GM19324 (cell line): ENCODE measurements around the gene SHISA9.

Experiments
- ATAC-seq: cut with Tn5 transposase; IDR thresholded peaks from one replicate; pipeline ENCODE4 v1.9.1; 2021; ENCODE audit warnings: mild to moderate bottlenecking, moderate library complexity; ENCODE audit not compliant: unreplicated experiment, low FRiP score

Gene SHISA9

DNA sequence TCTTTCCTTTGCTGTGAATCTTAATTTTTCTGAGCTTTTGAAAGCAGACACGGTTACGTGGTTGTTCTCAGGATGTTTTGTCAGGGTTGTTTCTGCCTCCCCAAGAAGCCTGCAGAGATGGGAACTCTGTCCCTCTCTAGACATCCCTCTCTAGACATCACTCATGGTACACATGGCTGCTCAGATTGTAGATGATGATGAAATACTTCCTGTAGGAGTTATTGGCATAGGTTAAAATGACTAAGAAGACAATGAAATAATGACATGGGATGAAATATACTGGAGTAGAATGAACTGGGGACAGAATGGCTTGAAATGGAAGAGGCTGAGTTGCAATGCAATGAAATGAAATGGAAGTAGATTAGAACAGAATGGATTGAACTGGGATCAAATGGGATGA, 253.4 kb downstream of the SHISA9 start:
- ATAC-seq = no peak

DNA sequence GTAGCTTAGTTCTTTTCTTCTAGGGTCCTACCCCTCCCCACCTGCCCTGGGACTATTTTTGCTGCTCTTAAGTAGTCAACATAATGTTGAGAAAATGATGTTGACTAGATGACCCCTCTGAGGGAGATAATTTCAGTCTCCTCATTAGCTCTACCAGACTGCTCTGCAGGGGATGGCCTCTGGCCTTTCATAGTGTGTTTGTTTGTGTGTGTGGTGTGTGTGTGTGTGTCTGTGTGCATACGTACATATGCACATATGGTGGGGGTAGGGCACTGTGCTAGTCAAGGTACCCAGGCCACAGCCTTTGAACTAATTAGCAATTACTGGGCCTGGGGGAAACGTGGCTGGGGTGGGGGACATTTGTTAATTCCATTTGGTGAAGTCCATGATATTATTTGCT, 254.0 kb downstream of the SHISA9 start:
- ATAC-seq = no peak

DNA sequence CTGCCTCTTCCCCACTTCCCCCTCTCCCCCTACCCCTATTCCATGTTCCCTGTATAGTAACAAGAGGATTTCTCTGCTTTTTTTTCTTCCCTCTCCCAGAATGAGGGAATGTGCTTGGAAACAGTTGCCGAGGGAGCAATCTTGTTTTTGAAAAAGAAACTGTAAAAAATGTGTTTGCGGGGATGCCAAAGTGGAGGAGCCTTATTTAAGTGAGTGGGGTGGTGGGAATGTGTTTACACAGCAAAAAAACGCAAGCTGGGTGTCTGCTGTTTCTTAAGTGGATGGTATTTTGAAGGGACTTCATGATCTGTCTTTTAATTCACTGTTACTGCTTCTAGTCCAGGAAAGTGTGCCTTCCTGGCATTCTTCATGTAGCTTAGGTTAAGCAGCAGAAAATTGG, 254.4 kb downstream of the SHISA9 start:
- no peak for ATAC-seq

DNA sequence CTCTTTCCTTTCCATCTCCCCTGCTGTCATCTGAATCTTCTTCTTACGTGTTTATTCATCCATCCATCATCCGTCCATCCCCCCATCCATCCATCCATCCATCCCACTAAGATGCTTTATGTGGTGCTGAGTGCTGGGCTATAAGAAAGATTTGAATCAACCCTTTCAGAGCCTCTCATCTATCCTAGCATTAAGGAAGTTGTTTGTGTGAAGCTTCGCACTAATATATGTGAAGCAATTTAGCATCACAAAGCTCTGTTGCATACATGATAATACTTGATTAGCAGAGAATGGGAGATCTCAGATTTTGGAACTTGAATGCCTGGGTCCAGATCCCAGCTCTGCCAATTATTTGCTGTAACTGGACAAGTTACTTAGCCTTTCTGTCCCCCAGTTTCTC, 255.7 kb downstream of the SHISA9 start:
- no peak for ATAC-seq

DNA sequence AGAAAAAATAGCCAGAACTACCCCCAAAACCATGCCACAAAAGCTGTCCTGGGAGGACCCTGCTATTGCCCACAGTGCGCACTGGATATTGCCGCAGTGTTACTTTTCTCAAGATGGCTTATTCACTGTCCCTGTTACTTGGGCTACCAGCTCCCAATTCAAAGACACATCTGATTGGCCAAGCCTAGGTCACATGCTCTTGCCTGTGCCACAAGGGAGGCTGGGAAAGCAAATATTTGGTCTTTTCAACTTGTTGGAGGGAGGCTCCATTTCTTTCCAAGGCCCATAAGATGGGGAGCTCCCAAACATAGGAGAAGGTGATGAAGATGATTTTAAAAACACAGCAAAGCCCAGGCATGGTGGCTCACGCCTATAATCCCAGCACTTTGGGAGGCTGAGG, 257.0 kb downstream of the SHISA9 start:
- no peak for ATAC-seq

DNA sequence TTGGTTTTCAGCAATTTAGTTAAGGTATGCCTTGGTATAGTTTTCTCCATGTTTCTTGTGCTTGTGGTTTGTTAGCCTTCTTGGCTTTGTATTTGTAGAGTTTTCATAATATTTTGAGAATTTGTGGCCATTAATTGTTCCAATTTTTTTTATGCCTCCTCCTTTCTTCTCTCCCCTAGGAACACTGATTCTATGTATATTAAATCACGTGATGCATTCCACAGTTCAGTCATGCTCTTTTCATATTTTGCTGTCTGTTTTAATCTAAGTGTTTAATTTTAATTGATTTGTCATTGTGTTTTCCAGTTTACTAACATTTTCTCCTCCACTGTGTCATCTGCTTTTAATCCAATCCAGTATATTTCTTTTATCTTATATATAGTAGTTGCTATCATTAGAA, 263.6 kb downstream of the SHISA9 start:
- no peak for ATAC-seq

DNA sequence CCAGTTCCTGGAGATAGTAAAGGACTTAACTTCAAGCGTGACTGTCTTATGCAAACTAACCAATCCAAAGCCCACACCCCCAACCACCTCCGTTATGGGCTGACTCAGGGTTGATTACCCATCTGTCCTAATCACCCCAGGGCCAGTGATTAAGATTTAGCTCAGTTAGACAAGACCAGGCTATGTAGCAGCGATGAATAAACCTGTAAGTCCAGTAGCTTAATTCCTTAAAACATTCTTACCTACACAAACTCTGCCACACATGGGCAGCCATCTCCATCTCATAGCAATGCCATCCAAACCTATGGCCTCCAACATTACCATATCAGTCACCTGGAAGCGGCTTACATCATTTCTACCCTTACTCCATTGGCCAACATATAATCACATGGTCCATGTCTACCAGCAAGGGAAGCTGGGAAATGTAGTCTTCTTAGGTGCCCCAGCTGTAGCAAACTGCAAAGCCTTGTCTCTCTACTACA, 266.7 kb downstream of the SHISA9 start:
- ATAC-seq = no peak

DNA sequence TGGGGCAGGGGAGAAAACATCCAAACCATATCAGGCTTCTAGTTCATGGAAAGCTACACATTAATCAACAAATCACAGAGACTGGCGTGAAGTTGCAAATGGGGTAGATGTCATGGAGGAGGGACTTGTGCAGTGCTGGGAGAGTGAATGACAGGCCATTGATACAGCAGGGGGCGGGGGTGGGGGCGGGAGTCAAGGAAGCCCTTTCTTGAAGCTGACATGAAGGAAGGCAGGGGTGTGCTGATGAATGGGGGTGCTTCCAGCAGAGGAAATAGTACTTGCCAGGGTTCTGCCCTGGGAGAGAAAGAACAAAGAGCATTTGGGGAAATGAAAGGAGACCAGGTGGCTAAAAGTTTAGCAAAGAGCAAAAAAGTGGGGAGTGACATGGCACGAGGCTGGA, 269.9 kb downstream of the SHISA9 start:
- no peak for ATAC-seq

DNA sequence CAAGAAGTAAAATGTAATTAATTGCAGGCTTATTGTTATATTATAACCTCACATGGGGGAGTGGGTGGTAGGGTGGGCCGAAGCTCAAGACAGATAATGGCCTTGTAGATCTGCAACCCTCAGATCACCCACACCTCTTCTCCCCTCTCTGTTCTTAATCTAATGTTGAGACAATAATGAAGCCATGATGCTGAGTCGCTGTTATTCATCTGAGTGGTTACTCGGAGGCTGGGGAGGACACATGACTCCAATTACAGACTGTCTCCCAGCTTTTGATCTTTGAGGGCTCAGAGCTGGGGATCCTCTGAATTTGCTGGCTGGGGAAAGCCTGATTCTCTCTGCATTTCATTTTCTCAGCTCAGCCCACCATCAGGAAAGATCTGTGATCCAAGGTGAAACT, 275.3 kb downstream of the SHISA9 start:
- no peak for ATAC-seq

DNA sequence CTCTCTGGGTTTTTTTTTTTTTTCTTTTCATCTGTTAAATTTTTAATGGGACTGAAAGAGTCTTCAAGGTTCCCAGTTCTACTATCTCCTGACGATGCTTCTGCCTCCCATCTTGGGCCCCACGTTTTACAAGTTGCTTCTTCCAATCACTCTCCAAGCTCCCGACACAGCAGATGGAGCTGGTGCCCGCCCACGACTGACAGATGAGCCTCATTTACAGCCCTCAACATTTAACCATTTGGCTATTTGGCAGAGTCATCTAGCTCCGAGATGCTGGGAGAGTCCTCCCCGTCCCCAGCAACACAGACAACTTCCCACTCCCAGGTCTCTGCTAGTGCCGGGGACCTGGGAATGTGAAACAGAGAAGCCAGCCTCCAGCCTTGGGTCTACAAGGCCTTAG, 276.9 kb downstream of the SHISA9 start:
- ATAC-seq = no peak

DNA sequence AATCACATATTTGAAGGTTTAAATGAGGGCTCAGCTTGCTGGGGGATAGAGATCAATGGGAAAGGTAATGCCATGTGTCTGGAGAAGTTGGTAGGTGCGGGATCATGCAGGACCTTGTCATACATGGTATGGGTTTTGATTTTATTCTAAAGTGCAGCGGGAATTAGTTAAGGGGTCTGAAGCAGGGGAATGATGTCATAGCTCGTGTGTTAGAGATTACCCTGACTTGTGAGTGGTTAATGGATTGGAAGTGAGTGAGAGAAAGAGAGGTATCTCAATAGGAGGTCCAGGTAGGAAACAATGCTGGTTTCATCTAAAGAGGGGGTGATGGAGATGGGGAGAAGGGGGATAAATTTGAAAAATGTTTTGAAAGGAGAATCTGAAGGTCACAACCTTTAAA, 280.0 kb downstream of the SHISA9 start:
- no peak for ATAC-seq

DNA sequence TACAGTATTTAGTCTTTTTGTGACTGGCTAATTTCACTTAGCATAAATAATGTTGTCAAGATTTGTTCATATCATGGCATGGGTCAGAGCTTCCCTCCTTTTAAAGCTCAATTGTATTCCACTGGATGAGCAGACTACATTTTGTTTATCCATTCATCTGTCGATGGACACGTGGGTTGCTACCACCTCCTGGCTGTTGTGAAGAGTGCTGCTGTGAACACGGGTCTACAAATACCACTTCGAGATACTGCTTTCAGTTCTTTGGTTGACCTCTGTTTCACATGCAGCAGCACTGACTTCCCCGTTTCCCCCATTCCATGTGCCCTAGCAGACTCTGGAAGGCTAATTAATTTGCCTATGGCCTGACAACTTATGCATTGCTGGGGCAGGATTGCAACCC, 285.4 kb downstream of the SHISA9 start:
- no peak for ATAC-seq

DNA sequence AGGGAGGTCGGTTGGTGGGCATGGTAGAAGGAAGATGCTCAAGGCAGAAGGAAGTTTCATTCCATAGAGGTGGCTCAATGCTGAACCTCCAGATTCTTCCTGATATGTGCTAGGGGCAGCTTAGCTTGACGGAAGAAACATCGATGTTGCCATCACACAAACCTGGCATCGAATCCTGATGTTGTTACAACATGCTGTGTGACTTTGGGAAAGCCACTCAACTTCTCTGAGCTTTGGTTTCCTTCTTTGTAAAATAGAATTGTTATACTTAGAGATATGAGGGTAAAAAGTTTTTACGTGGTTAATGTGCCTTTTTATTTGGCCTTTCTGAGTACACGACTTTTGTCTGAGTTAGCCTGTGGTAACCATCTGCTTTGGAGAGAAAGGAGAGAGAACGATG, 287.9 kb downstream of the SHISA9 start:
- ATAC-seq = no peak

DNA sequence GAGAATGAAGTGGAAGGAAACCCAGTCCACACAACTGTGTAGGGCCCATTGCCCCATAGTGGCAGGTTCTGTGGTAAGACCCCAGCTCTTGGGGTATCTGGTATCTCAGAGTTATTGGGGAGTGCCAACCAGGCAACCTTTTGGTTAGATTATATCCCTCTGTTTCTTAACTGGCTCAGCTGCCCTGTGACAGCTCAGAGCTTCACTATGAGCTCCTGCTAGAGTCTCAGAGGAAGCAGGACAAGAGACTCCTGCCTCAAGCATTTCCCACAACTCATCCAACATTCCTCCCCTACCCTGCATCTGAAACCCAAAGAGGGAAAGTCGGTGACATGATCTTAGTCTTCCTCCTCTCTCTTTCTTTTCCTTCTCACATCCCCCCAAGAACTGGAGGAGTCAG, 292.3 kb downstream of the SHISA9 start:
- ATAC-seq = no peak

DNA sequence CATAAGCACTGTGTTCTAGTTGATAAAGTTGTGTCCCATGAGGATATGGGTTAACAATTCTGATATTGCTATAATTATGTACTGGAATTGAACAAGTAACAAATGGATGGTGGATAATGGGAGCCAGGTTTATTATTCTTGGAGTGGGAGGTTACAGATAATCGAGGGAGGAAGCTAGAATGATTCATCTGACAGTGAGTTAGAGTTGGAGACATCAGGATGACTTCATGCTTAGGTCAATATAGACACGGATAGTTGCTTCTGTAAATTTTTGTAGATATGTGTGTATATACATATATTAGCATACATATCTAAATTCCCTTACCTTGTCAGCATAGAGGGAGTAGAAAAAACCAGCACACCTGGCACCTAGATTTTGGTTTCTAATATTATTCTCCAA, 293.4 kb downstream of the SHISA9 start:
- no peak for ATAC-seq

DNA sequence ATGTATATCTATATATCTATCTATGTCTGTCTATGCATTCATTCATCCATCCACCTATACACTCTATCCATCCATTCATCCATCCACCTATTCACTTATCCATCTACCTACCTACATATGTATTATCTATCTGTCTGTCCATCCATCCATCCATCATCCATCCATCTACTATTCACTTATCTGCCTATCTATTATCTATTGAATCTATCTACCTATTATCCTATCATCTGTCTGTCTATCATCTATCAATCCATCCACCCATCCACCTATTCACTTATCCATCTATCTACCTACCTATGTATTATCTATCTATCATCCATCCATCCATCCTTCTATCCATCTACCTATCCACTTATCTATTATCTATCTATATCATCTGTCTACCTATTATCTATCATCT, 302.3 kb downstream of the SHISA9 start:
- no peak for ATAC-seq

DNA sequence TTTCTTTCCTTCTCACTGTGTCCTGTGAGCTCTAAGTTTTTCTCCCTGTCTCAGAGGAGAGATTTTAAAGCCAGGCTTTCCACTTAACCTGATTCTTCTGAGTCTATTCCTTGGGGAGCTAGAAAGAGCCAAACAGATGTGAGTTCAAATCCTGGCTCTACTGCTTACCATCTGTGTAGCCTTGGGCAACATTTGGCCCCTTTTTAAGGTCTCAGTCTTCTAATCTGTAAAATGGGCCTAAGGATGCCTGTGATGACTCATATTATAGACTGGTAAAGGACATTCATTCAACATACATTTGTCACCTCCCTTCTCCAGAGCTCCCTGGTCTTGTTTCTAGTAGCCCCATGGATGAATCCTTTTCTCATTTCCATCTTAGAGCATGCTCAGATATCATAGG, 304.0 kb downstream of the SHISA9 start:
- ATAC-seq = no peak

DNA sequence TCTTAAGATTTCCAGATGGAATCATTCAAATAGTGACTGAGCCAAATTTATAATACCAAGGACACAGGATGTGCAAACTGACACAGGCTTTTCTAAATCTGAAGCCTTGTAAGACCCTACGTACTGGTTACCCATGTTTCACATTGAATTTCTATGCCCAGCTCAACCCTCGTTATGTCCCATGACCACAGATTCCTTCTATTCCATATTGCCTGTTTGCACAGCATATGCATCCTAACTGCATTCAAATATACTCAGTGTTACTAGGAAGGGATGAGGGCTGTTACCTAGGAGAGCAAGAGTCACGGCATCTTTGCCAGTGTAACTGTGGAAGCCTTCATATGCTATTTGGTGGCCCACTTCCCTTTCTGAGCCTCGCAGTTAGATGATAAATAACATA, 305.2 kb downstream of the SHISA9 start:
- no peak for ATAC-seq

DNA sequence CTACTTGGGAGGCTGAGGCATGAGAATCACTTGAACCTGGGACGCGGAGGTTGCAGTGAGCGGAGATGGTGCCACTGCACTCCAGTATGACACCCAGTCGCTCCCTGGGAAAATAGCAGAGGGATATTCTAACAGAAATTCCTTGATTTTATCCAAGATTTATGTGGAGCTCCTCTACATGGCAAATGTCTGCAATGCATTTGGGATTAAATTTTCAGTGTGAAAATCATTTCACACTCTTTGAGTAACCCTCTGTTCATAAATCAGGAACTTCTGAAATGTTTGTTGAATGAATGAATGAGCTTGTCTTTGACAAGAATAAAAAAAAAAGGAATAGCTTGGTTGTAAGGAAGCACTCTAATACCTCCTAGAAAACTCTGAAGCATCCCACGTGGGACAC, 305.8 kb downstream of the SHISA9 start:
- ATAC-seq = no peak

DNA sequence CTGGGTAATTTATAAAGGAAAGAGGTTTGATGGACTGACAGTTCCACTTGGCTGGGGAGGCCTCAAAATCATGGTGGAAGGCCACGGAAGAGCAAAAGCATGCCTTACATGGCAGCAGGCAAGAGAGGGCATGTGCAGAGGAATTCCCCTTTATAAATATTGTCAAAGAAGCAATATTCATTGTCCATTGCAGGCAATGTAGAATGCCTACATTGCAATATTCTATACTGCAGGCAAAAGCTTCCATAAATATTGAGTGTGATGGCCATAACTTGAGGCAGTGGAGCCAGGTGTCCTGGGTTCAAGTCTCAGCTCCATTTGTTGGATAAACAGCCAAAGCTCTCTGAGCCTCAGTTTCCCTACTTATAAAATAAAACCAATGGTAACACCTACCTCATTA, 322.3 kb downstream of the SHISA9 start:
- ATAC-seq = no peak

DNA sequence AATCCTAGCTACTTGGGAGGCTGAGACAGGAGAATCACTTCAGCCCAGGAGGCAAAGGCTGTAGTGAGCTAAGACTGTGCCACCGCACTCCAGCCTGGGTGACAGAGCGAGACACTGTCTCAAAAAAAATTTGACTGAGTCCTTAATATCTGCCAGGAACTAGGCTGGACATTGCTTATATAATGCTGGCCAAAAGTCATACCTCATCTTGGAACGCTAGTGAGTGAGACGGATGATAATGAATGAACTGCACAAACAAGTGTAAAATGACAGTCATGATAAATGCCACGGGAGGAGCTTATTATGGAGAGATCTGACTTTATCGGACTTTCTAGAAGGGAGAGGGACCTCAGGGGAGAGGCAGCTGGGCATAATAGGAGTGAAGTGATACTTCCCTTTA, 327.6 kb downstream of the SHISA9 start:
- no peak for ATAC-seq

DNA sequence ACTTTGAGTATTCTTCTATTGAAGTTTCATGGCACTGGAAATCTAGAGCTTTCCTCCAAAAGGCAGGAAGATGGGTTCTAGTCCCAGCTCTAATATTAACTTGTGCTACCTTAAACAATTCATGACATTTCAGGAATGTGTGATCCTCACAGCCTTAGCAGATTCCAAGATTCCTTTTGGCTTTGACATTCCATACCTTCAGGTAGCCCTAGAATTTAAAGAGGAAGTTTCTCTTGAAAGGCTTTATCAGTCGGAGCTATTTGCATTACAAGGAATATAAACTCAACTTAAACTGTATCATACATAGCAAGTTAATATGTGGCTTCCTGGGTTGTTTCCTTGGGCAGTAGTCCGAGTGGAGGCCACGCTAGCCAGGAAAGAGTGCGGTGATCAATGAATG, 330.0 kb downstream of the SHISA9 start:
- no peak for ATAC-seq

DNA sequence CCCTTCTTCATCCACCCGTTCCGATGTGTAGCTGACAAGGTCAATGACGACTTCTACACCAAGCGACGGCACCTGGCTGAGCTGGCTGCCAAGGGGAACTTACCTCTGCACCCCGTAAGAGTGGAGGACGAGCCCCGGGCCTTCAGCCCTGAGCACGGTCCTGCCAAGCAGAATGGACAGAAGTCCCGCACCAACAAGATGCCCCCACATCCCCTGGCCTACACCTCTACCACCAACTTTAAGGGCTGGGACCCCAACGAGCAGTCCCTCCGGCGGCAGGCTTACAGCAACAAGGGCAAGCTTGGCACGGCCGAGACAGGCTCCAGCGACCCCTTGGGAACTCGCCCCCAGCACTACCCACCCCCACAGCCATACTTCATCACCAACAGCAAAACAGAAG, 333.6 kb downstream of the SHISA9 start:
- no peak for ATAC-seq

DNA sequence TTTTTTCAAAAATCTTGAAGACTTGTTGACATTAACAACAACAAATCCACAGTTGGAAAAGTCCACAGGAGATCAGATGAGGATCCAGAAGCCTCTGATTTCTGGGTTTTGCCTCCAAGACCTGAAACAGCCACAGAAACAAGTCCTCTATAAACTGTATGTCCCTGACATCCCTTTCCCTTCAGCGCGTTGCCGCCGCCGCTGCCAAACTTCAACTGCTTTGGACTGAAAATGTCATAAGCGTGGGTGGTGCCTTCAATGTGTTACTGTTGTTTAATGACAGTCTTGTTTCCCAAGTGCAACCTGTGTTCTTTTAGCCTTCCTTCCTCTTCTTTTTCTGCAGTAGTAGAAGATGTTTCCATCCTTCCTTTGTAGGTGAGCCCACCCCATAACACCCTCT, 334.9 kb downstream of the SHISA9 start:
- no peak for ATAC-seq
